GM13977 (cell line): ENCODE measurements around the gene LPAR6.
"Not testable (repeated sequence)": the region's sequence is repeated elsewhere in the genome, so short reads cannot be mapped to it uniquely, and the experiment has no call there.

Source experiments
- DNase-seq: peaks from one replicate; pipeline ENCODE4 v3.0.0; 2012; ENCODE audit warnings: low spot score
- CTCF ChIP-seq: IDR thresholded peaks from 2 replicates; pipeline ENCODE4 v1.5.1; 2012; ENCODE audit warnings: mild to moderate bottlenecking, control low read depth; ENCODE audit not compliant: insufficient read depth; ENCODE audit errors: extremely low read depth, missing control alignments
- in situ Hi-C: fragments of 300-500 bp; cut with MboI; formaldehyde crosslinking; loops from one replicate; pipeline ENCODE4 v1.12.0; 2022; ENCODE audit warnings: low sequenced_read_pairs, low pct_unique_long_range_greater_than_20kb, mixed read lengths, inconsistent platforms; ENCODE audit not compliant: unreplicated experiment

LPAR6 gene, protein sequence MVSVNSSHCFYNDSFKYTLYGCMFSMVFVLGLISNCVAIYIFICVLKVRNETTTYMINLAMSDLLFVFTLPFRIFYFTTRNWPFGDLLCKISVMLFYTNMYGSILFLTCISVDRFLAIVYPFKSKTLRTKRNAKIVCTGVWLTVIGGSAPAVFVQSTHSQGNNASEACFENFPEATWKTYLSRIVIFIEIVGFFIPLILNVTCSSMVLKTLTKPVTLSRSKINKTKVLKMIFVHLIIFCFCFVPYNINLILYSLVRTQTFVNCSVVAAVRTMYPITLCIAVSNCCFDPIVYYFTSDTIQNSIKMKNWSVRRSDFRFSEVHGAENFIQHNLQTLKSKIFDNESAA

GRCh38 chr13:48412881-48413351, at the start of gene LPAR6:
Gene LPAR6, minus strand, starts transcription at chr13:48413113. Its CDS starts 690 bp downstream, at chr13:48412423.
- in situ Hi-C loops: no loop called here
- TF ChIP-seq CTCF: no peak
- DNase-seq: no peak

- in situ Hi-C loops: no loop called here
- TF ChIP-seq CTCF: no peak
- DNase-seq: no peak
Observed at GRCh38 chr13:48457578-48458242, 44.8 kb upstream of the LPAR6 start.

DNA sequence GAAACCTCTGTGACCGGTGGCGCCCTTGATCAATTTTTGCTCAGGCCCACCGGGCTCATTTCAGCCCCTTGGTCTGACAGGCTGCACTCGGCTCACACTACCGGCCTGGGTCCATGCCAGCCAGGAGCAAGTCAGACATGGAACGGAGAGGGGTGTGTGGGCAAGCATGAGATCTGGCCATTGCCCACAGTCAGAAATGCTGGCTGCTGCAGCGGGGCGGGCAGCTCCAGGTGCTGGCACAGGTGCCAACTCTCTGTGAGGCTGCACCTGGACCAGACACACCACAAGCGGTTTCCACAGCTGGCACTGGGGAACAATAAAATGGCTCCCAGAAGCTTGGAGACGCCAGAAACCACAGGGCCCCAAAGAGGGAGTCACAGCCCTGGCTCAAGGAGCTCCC, 43.6 kb upstream of the LPAR6 start:
- in situ Hi-C loops: no loop called here
- no peak for TF ChIP-seq CTCF
- no peak for DNase-seq

GRCh38 chr13:48451196-48451595, 38.3 kb upstream of the LPAR6 start:
- DNase-seq, in situ Hi-C loops: not testable (repeated sequence)

- no peak for TF ChIP-seq CTCF
- no peak for DNase-seq
- in situ Hi-C loops: no loop called here
Observed at GRCh38 chr13:48449656-48450055, 36.7 kb upstream of the LPAR6 start.

DNA sequence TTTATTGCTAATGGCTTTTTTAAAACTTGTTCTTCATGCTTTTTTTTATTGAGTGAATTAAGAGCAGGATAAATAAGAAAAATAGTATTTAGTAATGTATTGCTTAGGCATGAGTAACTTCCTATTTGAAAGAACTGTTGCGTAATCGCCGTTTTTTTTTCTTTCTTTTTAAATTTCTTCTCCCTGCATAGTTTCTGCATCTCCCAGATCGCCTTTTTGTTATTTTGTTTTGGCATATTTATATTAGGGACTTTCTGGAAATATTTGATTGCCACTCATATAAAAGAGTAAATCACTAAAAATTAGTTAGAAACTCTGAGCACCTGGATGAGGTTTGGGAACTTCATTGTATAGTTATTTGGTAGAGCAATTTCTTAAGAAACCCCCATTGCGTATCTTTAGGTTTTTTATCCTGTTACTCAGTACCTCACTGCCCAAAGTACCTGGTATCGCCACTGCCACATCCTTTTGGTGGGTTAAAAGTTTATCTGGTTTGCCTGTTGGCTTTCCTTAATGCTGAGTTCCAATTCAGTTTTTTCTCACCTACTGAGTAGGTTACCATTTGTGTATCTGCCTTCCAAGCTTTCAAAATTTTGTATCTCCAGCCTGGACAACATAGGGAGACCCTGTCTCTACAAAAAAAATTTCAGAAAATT, 36.2 kb upstream of the LPAR6 start:
- DNase-seq: no peak
- in situ Hi-C loops: no loop called here
- no peak for TF ChIP-seq CTCF
